Measurements from ENCODE around the gene COL4A1.

GRCh38 chr13:110262082-110262436 is 44.9 kb downstream of the COL4A1 start:
- no peak for TF ChIP-seq CTCF (IDR thresholded peaks at IDR 0.05; ENCODE audit: low read length)
- TF ChIP-seq EZH2phosphoT487 (IDR thresholded peaks at IDR 0.05; ENCODE audit: low read length), result no peak
- no peak for TF ChIP-seq EZH2 (optimal IDR thresholded peaks at IDR 0.05; ENCODE audit: low read depth, low read length)

Data from MM.1S (cell line).